ENCODE data around the gene ADAMTS9.

DNA sequence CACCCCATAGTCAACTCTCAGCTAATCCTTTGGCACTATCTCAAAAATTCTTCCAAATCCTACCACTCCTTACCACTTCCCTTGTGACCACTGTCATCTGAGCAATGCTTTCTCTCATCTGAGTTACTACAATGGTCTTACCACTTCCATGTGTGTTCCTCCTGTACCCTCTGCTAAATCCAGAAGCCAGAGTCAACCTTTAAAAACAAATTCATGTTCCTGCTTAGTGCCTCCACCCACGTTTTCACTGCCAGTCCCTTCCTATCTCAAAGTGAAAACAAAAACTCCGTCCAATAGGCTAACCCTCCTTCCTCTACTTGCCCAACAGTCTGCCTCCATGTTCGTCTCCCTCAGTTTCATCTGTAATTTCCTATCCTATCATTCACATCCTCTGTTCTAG is 109.0 kb downstream of the ADAMTS9 start:
- no peak for TF ChIP-seq CTCF (conservative IDR thresholded peaks at IDR 0.05)
- no peak for TF ChIP-seq EZH2 (IDR thresholded peaks at IDR 0.05; ENCODE audit: low read depth)

Data from PC-9 (cell line).